Stimulated activated CD4-positive, alpha-beta T cell treated with anti-CD3 and anti-CD28 coated beads, Interleukin-2, amount 100 ng/mL, for 24 hours (primary cell): ENCODE measurements around the gene SMURF1.

Experiments
- DNase-seq, 2 donors: peaks; one replicate each; pipeline ENCODE4 v3.0.0-alpha.2; 2020

SMURF1 gene

GRCh38 chr7:98981701-98982100 lies 162.2 kb downstream of the SMURF1 start:
- DNase-seq = no peak

GRCh38 chr7:98978672-98979071 lies 165.2 kb downstream of the SMURF1 start:
- DNase-seq = no peak
